Measurements from ENCODE around the gene RIOK3.
A peak's percentile ranks its signal among the peaks of the same experiment; 100 is the strongest.

RIOK3 gene

DNA sequence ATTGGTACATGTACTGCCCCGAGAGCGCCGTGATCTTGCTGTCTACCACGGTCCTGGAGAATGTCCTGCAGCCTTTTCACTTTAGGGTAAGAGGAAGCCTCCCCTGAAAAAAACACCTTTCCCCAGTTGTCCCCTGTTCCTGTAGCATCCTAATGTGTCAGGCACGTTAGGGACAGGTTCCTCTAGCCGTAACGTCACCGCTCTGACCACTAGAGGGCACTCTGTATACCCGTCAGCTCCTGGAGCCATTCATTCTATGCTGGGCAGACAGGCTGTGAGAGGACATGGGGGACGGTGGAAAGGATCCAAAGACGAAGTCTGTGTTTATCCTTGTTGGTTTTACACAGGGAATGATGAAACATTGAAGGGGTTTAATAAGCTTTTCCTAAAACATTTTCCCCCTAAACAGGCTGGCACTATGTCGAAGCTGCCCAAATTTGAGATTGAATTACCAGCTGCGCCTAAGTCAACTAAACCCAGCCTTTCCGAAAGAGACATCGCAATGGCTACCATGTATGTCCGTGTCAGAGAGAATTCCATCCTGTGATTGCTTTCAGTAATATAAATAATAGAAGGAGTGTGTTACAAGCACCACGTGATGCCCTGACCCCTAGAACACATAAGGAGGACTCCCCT lies 62.9 kb downstream of the RIOK3 start:
- Histone ChIP-seq H3K4ac (ENCODE audit: low read length) (no peak overlapping the region), H3K36me3 (replicated peaks in 1 of 2; ENCODE audit: control insufficient read depth in 2 of 2, insufficient read depth in 2 of 2, low read length in 2 of 2) (peaks cover 17 to 77% of the 10 kb centered on the region in 2 donors), H4K91ac (ENCODE audit: low read depth, low read length, poor library complexity) (no peak overlapping the region), H3K79me1 (ENCODE audit: low read depth, low read length) (no peaks in the 10 kb centered on the region), H2AFZ (ENCODE audit: low read length) (no peak overlapping the region), H2BK120ac (ENCODE audit: low read depth, low read length) (no peak overlapping the region), H2BK5ac (ENCODE audit: low read length) (no peak overlapping the region), H3K18ac (ENCODE audit: low read length) (no peak overlapping the region), H3K23ac (ENCODE audit: low read depth, low read length, poor library complexity) (no peak overlapping the region), H2AK5ac (ENCODE audit: low read depth, low read length) (no peak overlapping the region), H3K27me3 (ENCODE audit: control insufficient read depth in 3 of 3, insufficient read depth in 3 of 3, low read depth in 1 of 3, low read length in 3 of 3) (no peaks in the 10 kb centered on the region), H2BK12ac (ENCODE audit: low read length) (no peak overlapping the region), H3K4me3 (ENCODE audit: low read length in 2 of 2) (no peak overlapping the region), H3K27ac (replicated peaks; ENCODE audit: low read length) (no peak overlapping the region), H3K14ac (ENCODE audit: low read length) (no peak overlapping the region), H4K8ac (ENCODE audit: low read depth, low read length) (no peak overlapping the region), H3K9ac (ENCODE audit: low read depth, low read length, poor library complexity) (no peak overlapping the region), H3K4me2 (ENCODE audit: insufficient read depth, low read length, poor library complexity, severe bottlenecking) (no peak overlapping the region), H3K9me3 (replicated peaks in 1 of 2; ENCODE audit: control insufficient read depth in 2 of 2, insufficient read depth in 1 of 2, low read depth in 1 of 2, low read length in 2 of 2) (no peaks in the 10 kb centered on the region), H2BK15ac (ENCODE audit: low read length) (no peak overlapping the region), H3K4me1 (ENCODE audit: control insufficient read depth in 2 of 2, insufficient read depth in 1 of 2, low read depth in 1 of 2, low read length in 2 of 2) (no peaks in the 10 kb centered on the region)
- DNase-seq (ENCODE audit: low spot score), result peak; percentile 68
- no CpG with 5 or more reads among the region's 17 CpGs for WGBS, 2 donors (ENCODE audit: extremely low coverage in 2 of 2, insufficient read length in 2 of 2, insufficient replicate concordance in 1 of 2)

DNA sequence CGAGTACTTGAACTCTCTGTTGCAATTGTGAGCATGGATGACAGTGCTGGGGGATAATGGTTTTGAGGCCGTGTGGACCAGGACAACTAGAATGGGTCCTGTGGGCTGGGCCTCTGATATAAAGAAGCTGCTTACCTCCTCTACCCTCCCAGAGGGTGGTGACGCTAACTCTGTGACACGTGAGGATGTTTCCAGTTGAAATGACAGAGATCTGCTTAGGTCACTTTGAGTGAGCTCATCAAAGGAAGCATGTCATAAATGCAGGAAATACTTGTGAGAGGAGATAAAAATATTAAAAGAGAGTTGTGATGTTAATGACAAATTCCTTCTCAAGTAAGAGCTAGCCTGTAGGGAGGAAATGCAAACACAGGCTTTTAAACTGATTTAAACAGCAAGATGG lies 66.6 kb downstream of the RIOK3 start:
- Histone ChIP-seq H3K9ac (ENCODE audit: low read depth, low read length, poor library complexity) (no peak overlapping the region), H2BK15ac (ENCODE audit: low read length) (no peak overlapping the region), H3K14ac (ENCODE audit: low read length) (no peak overlapping the region), H4K8ac (ENCODE audit: low read depth, low read length) (no peak overlapping the region), H2BK5ac (ENCODE audit: low read length) (no peak overlapping the region), H3K4me1 (ENCODE audit: control insufficient read depth in 2 of 2, insufficient read depth in 1 of 2, low read depth in 1 of 2, low read length in 2 of 2) (no peaks in the 10 kb centered on the region), H3K4me3 (ENCODE audit: low read length in 2 of 2) (no peak overlapping the region), H3K4ac (ENCODE audit: low read length) (no peak overlapping the region), H4K91ac (ENCODE audit: low read depth, low read length, poor library complexity) (no peak overlapping the region), H3K79me1 (ENCODE audit: low read depth, low read length) (peaks cover 1% of the 10 kb centered on the region), H3K23ac (ENCODE audit: low read depth, low read length, poor library complexity) (no peak overlapping the region), H3K9me3 (replicated peaks in 1 of 2; ENCODE audit: control insufficient read depth in 2 of 2, insufficient read depth in 1 of 2, low read depth in 1 of 2, low read length in 2 of 2) (no peaks in the 10 kb centered on the region), H2AK5ac (ENCODE audit: low read depth, low read length) (no peak overlapping the region), H3K18ac (ENCODE audit: low read length) (no peak overlapping the region), H3K27ac (replicated peaks; ENCODE audit: low read length) (no peak overlapping the region), H3K36me3 (replicated peaks in 1 of 2; ENCODE audit: control insufficient read depth in 2 of 2, insufficient read depth in 2 of 2, low read length in 2 of 2) (peaks cover 38 to 92% of the 10 kb centered on the region in 2 donors), H3K27me3 (ENCODE audit: control insufficient read depth in 3 of 3, insufficient read depth in 3 of 3, low read depth in 1 of 3, low read length in 3 of 3) (peaks cover 0 to 2% (median 0%) of the 10 kb centered on the region in 3 experiments), H3K4me2 (ENCODE audit: insufficient read depth, low read length, poor library complexity, severe bottlenecking) (no peak overlapping the region), H2BK120ac (ENCODE audit: low read depth, low read length) (no peak overlapping the region), H2BK12ac (ENCODE audit: low read length) (no peak overlapping the region), H2AFZ (ENCODE audit: low read length) (no peak overlapping the region)
- no peak for DNase-seq (ENCODE audit: low spot score)
- no CpG with 5 or more reads among the region's 4 CpGs for WGBS, 2 donors (ENCODE audit: extremely low coverage in 2 of 2, insufficient read length in 2 of 2, insufficient replicate concordance in 1 of 2)

DNA sequence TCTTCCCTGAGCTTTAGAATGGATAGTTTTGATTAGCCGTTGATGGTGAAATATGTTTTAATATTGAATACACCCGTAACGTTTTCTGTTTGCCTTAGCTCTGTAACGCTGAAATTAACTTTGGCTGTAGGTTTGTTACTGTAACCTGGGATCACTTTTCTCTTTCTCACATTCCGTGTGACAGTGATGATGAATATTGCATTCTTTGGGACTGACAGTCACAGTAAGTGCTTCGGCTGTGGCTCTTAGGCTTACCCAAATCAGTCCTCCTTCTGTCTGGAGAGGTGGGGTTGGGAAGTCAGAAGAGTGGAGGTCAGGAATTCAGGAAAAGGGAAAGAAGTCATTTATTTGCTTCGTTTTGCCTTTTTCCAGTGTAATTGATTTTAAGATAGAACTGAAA lies 68.2 kb downstream of the RIOK3 start:
- DNase-seq (ENCODE audit: low spot score), result no peak
- Histone ChIP-seq H3K79me1 (ENCODE audit: low read depth, low read length) (peaks cover 1% of the 10 kb centered on the region), H2AK5ac (ENCODE audit: low read depth, low read length) (no peak overlapping the region), H4K91ac (ENCODE audit: low read depth, low read length, poor library complexity) (no peak overlapping the region), H3K4me3 (ENCODE audit: low read length in 2 of 2) (no peak overlapping the region), H3K4me1 (ENCODE audit: control insufficient read depth in 2 of 2, insufficient read depth in 1 of 2, low read depth in 1 of 2, low read length in 2 of 2) (peaks cover 0 to 1% of the 10 kb centered on the region in 2 donors), H3K4me2 (ENCODE audit: insufficient read depth, low read length, poor library complexity, severe bottlenecking) (no peak overlapping the region), H3K18ac (ENCODE audit: low read length) (no peak overlapping the region), H3K9ac (ENCODE audit: low read depth, low read length, poor library complexity) (no peak overlapping the region), H3K9me3 (replicated peaks in 1 of 2; ENCODE audit: control insufficient read depth in 2 of 2, insufficient read depth in 1 of 2, low read depth in 1 of 2, low read length in 2 of 2) (no peaks in the 10 kb centered on the region), H4K8ac (ENCODE audit: low read depth, low read length) (no peak overlapping the region), H2BK15ac (ENCODE audit: low read length) (no peak overlapping the region), H2BK5ac (ENCODE audit: low read length) (no peak overlapping the region), H3K14ac (ENCODE audit: low read length) (no peak overlapping the region), H3K27ac (replicated peaks; ENCODE audit: low read length) (no peak overlapping the region), H3K36me3 (replicated peaks in 1 of 2; ENCODE audit: control insufficient read depth in 2 of 2, insufficient read depth in 2 of 2, low read length in 2 of 2) (peaks cover 40 to 92% of the 10 kb centered on the region in 2 donors), H3K23ac (ENCODE audit: low read depth, low read length, poor library complexity) (no peak overlapping the region), H2AFZ (ENCODE audit: low read length) (no peak overlapping the region), H2BK120ac (ENCODE audit: low read depth, low read length) (no peak overlapping the region), H3K4ac (ENCODE audit: low read length) (no peak overlapping the region), H2BK12ac (ENCODE audit: low read length) (no peak overlapping the region), H3K27me3 (ENCODE audit: control insufficient read depth in 3 of 3, insufficient read depth in 3 of 3, low read depth in 1 of 3, low read length in 3 of 3) (peaks cover 0 to 2% (median 0%) of the 10 kb centered on the region in 3 experiments)
- no CpG with 5 or more reads among the region's 7 CpGs for WGBS, 2 donors (ENCODE audit: extremely low coverage in 2 of 2, insufficient read length in 2 of 2, insufficient replicate concordance in 1 of 2)

DNA sequence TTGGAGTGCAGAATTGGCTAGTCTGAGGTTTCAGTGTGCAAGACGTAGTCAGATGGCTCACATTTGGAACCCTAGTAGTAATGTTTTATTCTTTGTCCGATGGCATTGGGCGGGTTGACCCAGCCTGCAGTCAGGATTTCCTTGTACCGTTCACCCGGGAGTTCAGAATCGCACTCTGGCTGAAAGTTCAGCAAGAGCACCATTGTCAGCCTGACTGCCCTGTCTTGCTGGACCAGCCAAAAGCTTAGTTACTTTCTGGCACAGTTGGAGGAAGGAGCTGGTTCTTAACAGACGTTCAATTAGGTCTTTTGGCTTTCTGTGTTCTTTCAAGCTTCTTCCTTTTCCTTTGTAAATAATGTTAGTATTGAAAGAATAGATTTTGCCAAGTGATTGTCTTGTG lies 68.8 kb downstream of the RIOK3 start:
- no peak overlapping the region for H3K23ac ChIP-seq (ENCODE audit: low read depth, low read length, poor library complexity)
- no peak overlapping the region for H3K18ac ChIP-seq (ENCODE audit: low read length)
- H4K8ac ChIP-seq (ENCODE audit: low read depth, low read length), result no peak overlapping the region
- no peak overlapping the region for H3K27ac ChIP-seq (replicated peaks; ENCODE audit: low read length)
- H3K14ac ChIP-seq (ENCODE audit: low read length), result no peak overlapping the region
- no peak overlapping the region for H2BK120ac ChIP-seq (ENCODE audit: low read depth, low read length)
- H3K4me2 ChIP-seq (ENCODE audit: insufficient read depth, low read length, poor library complexity, severe bottlenecking), result no peak overlapping the region
- H2BK15ac ChIP-seq (ENCODE audit: low read length), result no peak overlapping the region
- H2BK12ac ChIP-seq (ENCODE audit: low read length), result no peak overlapping the region
- H3K79me1 ChIP-seq (ENCODE audit: low read depth, low read length), result peaks cover 1% of the 10 kb centered on the region
- no peak overlapping the region for H3K9ac ChIP-seq (ENCODE audit: low read depth, low read length, poor library complexity)
- DNase-seq (ENCODE audit: low spot score), result no peak
- H4K91ac ChIP-seq (ENCODE audit: low read depth, low read length, poor library complexity), result no peak overlapping the region
- peaks cover 0 to 2% (median 0%) of the 10 kb centered on the region in 3 experiments for H3K27me3 ChIP-seq (ENCODE audit: control insufficient read depth in 3 of 3, insufficient read depth in 3 of 3, low read depth in 1 of 3, low read length in 3 of 3)
- H3K4me1 ChIP-seq (ENCODE audit: control insufficient read depth in 2 of 2, insufficient read depth in 1 of 2, low read depth in 1 of 2, low read length in 2 of 2), result peaks cover 0 to 7% of the 10 kb centered on the region in 2 donors
- WGBS, 2 donors (ENCODE audit: extremely low coverage in 2 of 2, insufficient read length in 2 of 2, insufficient replicate concordance in 1 of 2), result no CpG with 5 or more reads among the region's 7 CpGs
- H3K9me3 ChIP-seq (replicated peaks in 1 of 2; ENCODE audit: control insufficient read depth in 2 of 2, insufficient read depth in 1 of 2, low read depth in 1 of 2, low read length in 2 of 2), result no peaks in the 10 kb centered on the region
- no peak overlapping the region for H2AFZ ChIP-seq (ENCODE audit: low read length)
- no peak overlapping the region for H3K4ac ChIP-seq (ENCODE audit: low read length)
- H3K36me3 ChIP-seq (replicated peaks in 1 of 2; ENCODE audit: control insufficient read depth in 2 of 2, insufficient read depth in 2 of 2, low read length in 2 of 2), result peaks cover 42 to 92% of the 10 kb centered on the region in 2 donors
- H2AK5ac ChIP-seq (ENCODE audit: low read depth, low read length), result no peak overlapping the region
- H3K4me3 ChIP-seq (ENCODE audit: low read length in 2 of 2), result no peak overlapping the region
- H2BK5ac ChIP-seq (ENCODE audit: low read length), result no peak overlapping the region

Measured in neuronal stem cell (in vitro differentiated cells).